Activated naive CD8-positive, alpha-beta T cell treated with anti-CD3 and anti-CD28 coated beads, Interleukin-2, amount 50 U/mL, for 16 hours (primary cell): ENCODE data around the gene PLEKHG5.
"Not testable (repeated sequence)": the region's sequence is repeated elsewhere in the genome, so short reads cannot be mapped to it uniquely, and the experiment has no call there.

ENCODE experiments used
- DNase-seq: peaks from one replicate; pipeline ENCODE4 v3.0.0-alpha.2; 2020; ENCODE audit warnings: low read depth, low spot score

The PLEKHG5 gene

DNA sequence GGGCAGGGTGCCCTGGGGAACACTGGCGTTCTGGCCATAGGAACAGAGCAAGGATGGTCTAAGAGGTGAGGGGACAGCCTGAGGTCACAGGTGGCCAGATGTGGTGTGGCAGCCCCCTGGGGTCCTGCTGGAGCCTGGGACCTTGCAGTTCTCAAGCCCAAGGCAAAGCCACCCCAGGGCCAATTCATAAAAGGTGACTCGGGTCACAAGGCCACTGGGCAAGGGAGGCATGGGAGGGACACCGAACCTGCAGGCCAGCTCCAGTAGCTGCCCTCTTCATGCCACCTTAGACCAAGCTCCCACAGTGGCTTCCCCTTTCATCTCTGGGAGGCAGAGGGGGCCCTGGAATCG is 44.8 kb downstream of the PLEKHG5 start:
- DNase-seq = no peak

DNA sequence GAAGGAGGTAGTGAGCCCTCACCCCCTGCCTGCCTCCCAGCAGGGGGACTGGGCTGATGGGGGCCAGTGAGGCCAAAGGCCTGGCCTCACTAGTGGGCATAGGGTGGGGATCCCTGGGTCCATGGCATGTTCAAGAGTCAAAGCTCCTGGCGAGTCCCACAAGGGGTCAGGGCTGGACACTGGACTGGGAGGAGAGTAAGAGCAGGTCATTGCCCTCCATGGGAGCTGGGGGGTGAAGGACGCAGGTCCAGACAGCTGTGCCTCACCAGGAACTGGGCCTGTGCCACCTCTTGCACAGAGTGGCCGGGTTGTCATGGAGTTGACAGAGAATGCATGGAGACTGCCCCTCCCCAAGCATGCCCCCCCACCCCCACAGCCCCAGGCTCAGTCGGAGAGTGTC is 45.5 kb downstream of the PLEKHG5 start:
- not testable (repeated sequence) for DNase-seq

DNA sequence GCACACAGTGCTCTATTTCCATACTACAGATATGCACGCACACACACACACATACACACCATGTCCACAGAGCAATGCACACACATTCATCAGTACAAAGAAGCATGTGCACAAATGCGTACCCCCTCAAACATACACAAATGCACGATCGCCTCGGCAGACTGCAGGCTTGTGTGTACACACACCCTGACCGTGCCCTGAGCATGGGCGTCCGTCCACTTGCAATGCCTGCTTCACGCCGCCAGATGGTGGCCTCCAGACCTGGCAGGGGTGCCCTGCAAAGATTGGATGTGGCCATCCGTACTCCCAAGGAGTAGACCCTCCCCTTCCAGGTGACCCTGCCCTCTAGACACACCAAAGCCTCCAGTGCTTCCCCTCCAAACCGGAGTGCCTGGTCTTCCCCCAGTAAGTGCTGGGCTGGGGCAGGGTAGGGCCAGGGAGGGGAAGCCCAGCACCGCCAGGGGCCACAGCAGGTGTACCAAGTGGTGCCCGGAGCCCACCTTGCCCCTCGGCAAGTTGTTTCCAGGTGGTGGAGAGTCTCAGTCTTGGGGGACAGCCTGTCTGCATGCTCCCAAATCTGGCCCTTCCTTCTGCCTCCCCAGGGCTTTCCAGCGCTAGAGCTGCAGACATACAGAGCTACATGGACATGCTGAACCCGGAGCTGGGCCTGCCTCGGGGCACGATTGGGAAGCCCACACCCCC is 46.3 kb downstream of the PLEKHG5 start:
- peak; percentile 24 for DNase-seq

DNA sequence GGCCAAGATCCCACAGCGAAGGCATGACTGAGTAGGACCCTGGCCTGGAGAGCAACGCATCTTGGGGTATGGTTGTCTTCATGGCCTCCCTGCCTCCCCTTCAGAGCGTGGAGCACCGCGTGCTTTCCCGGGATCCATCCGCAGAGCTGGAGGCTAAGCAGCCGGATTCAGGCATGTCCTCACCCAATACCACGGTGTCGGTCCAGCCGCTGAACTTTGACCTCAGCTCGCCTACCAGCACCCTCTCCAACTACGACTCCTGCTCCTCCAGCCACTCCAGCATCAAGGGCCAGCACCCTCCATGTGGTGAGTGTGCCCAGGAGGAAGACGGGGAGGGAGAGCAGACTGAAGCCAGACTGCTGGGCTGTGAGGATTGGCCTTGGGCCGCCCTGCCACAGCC is 47.1 kb downstream of the PLEKHG5 start:
- DNase-seq = no peak

DNA sequence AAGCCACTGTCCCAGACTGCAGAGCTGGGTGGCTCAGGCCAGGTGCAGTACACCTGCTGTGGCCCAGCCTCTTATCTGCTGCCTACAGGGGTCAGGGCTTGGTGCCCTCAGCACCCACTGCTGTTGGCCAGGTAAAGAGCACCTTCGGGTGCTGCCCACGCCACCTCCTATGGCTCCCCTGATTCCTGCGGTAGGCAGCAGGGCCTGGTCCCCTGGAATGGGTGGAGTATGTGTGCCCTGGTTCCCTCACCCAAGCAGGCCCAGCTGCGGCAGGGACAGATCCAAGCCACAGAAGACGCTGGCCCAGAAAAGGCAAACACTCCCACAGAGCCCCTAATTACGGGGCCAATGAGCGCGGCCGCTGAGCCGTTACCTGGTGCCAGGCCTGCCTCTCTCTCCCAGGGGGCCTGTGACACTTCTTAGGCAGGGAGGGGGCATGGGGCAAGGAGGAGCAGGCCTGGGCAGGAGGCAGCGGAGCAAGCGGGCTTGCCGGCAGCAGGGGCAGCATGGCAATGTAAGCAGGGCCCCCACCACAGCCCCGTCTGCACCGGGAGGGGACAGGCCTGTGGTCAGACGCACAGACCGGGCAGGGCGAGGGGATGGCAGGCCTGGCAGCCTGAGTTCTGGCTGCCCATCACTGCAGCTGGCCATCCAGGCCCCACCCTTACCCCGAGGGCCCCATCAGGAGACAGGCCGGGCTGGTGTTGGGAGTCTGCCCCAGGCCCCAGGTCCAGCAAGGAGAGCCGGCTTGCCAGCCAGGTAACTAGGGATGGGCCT is 47.9 kb downstream of the PLEKHG5 start:
- no peak for DNase-seq

DNA sequence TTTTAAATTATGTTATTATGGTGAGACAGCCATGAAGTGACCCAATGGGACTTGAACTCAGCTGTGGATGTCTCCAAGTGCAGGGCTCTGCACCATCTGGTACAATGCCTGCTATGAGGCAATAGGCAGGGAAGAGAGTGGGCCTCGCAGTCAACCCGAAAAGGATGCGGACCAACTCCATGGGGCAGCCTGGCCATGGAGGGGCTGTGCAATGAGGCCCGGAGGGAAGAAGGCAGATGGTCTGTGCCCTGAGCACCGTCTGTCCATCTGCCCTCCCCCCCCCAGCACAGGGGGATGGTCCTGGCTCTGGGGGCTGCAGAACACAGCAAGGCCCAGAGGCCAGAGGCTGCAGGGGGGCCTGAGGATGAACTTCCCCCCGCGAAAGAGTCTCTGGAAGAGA is 49.9 kb downstream of the PLEKHG5 start:
- no peak for DNase-seq

DNA sequence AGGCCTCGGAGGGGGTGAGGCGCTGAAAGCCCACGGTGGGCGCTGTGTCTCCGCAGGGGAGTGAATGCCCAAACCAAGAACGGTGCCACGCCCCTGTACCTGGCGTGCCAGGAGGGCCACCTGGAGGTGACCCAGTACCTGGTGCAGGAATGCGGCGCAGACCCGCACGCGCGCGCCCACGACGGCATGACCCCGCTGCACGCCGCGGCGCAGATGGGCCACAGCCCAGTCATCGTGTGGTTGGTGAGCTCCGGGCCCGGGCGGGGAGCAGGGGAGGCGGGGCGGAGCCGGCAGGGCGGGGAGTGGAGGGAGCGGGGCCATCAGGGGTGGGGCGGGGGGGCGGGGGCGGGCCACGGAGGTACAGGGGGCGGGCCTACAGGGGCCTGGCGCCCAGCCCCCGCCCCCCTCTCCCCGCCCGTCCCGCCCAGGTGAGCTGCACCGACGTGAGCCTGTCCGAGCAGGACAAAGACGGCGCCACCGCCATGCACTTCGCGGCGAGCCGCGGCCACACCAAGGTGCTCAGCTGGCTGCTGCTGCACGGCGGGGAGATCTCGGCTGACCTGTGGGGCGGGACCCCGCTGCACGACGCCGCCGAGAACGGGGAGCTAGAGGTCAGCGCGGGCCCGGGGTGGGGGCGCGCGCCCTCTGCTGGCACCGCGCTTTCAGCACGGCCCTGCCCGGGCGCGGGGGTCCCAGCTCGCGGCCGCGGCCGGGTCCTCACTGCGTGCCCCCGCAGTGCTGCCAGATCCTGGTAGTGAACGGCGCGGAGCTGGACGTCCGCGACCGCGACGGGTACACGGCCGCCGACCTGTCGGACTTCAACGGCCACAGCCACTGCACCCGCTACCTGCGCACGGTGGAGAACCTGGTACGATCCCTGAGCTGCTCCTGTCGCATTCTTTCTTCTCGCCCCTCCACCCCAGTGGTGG is 51.0 kb downstream of the PLEKHG5 start:
- peak; percentile 45 for DNase-seq

DNA sequence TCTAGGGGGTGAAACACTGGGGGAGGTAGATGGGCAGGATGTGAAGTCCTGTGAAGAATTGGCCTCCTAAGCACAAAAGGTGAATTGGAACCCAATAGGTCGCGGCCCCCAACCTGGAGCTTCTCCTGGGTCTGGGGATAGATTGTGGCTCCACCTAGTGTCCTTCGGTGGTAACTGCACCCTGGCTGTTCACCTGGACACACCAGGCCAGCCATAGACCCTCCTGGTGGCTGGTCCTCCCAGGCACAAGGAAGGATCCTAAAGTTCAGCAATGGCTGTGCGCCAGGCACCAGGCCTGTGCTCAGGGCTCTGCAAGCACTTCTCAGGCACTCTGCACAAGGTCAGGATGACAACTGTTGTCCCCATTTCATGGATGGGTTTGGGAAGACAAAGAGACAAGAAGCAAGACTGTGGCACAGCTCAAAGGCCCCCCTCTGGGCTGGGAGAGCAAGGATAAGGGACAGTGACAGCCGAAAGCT is 53.4 kb downstream of the PLEKHG5 start:
- DNase-seq = peak; percentile 40

DNA sequence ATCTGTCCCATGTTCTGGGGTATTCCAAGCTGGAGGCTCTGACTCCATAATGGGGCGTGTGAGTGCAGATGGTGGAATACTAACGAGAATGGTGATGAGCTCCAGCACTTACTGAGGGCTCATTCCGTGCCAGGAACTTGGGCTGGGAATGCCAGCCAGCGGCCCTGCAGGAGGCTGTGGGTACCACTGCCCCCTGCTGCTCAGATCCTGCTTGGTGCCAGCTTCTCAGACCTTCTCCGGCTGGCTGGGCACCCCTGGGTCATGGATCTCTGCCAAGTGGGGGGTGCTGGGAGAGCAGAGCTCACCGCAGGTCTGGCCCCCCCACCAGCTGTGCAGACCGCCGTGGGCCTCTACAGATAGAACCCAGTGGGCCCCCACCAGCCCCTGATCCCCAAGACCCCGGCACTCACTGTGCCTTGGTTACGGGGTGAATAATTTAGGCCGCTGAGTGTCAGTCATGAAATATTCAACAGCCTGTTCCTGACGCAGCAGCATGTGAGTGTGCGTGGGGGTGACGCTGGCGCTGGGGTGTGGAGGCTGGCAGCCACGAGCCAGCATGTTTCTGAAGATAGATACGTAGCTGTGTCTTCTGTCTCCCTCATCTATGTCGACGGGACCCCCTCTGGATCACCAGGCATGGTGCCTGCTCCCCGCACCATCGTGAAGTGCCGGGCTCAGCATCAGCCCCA is 54.3 kb downstream of the PLEKHG5 start:
- DNase-seq = not testable (repeated sequence)

DNA sequence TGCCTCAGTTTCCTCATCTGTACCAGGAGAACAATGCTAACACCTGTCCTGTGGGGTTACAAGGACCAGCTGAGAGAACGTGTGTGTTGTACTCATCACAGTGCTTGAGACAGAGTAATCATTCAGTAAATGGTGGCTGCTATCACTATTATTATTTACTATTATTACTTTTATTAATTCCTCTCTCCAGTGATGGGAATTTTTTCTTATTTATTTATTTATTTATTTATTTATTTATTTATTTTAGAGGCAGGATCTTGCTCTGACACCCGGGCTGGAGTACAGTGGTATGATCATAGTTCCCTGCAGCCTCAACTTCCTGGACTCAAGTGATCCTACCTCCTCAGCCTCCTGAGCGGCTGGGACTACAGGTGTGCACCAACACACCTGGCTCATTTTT is 55.2 kb downstream of the PLEKHG5 start:
- not testable (repeated sequence) for DNase-seq

DNA sequence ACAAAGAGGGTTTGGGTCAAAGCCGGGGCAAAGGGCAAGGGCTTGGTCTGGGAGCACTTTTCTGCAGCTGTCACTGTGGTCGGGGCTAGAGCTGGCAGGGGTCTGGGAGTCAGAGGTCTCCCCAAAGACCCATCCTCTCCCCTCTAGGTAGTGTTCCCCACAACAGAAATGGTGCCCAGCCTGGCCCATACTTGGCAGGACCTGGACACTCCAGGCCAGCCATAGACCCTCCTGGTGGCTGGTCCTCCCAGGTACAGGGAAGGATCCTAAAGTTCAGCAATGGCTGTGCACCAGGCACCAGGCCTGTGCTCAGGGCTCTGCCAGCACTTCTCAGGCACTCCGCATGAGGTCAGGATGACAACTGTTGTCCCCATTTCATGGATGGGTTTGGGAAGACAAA is 55.9 kb downstream of the PLEKHG5 start:
- DNase-seq = no peak

DNA sequence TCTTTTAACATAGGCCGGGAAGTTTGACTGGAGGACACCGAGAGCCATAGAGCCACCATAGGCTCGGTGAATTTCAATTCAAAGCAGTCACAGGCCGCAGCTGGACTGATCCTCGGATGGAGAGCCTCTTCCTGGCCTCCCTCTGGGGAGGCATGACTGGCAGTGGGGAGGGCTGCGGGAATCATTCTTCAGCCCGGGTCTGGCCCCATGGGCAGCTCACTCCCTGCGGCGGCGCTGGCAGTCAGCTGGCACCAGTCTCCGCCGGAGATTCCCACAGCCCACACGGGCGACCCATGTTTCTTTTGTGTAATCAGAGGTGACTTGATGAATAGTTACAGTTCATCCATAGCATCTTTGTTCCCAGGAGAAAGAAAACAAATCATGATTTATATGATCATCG is 56.3 kb downstream of the PLEKHG5 start:
- no peak for DNase-seq

DNA sequence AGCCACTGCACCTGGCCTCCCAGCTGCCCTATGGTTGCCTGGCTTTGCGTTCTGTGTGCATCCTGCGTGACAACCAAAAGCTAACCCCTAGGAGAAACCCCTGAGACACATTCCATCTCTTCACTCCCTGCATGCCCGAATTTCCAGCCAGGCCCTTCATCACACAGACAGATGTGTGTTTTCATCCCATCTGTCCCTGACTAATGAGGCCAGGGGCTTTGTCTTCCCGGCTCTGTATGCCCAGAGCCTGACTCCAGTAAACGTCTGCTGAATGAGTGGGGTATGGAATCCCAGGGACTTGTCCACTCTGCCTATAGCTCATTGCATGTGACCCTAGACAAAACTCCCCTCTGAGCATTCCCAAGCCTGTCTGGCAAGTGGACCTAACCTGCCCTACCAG is 57.3 kb downstream of the PLEKHG5 start:
- no peak for DNase-seq

DNA sequence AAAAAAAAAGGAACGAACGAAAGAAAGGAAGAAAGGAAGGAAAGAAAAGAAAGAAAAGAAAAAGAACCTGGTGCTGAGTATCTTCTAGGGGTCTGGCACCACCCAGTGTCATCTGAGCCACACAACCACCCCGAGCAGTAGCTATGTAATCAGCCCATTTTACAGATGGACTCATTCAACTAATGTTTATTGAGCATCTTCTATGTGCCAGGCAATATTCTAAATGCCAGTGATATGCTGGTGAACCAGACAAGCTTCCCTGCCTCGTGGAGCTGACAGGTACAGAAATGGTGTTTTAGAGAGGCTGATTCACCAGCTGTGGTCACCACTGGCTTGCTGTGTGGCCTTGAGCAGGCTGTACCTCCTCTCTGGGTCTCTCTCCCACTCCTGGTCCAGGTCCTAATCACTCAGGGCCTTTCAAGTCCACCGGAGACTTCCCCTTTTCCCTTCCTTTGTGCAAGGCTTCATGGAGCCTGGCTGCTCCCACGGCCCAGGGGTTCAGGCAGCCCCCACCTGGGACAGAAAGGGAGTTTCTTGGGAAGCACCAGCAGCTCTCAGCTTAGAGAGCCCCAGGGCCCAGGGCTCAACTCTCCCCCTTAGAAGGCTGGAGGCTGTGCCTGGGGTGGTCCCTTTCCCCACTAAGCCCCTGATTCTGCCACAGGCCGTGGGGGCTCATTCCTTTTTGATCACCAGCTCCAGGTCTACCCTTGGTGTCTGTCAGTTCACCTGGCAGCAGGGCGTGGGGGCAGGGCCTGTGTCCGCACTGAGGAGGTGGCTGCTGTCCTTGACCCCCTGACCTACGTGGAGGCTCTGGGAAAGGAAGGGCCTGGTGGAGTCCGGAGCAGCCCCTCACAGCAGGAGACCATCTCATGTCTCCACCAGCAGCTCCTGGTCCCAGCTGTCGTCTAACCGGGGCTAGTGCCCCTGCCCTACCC is 59.6 kb downstream of the PLEKHG5 start:
- not testable (repeated sequence) for DNase-seq

DNA sequence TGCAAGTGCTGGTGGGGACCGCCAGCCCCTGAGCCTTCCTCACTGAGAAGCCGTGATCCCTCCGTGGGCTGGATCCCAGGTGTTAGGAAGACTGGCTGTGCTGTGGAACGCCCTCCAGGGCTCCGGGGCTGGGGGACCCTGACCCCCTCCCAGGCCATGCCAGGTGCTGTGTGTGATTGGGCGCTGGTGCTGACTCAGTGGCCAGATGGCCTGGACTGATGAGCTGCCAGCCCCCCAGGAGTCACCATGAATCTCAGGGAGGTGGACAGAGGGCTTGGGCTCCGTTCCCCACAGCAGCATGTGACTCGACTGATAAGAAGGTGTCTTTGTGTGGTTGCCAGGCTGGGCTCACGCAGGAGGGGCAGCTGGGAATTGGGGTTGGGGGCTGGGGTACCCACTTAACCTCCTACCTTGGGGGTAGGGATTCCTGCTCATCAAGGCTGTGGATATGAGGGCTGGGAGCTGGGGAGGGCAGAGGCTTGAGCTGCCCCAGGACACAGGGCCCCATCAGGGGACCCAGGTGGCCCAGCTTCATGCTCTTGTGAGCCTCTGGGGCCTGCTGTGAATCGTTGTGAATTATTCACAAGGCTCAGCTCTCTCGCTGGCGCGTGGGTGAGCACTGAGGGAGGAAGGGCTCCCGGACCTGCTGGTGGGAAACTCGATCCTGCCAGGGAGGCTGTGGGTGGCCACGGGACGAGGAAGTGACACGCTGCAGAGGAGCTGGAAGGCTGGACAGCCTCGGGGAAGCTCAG is 61.6 kb downstream of the PLEKHG5 start:
- not testable (repeated sequence) for DNase-seq

DNA sequence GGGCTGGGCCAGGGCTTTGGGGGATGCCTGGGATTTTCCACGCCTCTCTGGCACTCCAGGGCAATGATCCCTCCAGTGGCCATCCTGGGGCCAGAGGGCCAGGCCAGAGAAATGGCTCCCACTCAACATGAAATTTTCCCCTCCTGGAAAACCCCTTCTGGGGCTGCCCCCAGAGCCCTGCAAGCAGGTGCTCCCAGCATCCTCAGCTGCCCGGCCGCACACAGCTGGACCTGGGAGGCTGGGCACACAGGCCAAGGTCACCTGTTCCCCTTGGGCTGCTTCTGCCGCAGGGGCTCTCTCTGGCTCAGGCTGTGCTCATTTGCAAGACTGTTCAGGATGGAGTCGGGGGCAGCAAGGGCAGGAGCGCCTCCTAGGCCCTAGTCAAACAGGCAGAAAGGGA is 63.0 kb downstream of the PLEKHG5 start:
- not testable (repeated sequence) for DNase-seq

DNA sequence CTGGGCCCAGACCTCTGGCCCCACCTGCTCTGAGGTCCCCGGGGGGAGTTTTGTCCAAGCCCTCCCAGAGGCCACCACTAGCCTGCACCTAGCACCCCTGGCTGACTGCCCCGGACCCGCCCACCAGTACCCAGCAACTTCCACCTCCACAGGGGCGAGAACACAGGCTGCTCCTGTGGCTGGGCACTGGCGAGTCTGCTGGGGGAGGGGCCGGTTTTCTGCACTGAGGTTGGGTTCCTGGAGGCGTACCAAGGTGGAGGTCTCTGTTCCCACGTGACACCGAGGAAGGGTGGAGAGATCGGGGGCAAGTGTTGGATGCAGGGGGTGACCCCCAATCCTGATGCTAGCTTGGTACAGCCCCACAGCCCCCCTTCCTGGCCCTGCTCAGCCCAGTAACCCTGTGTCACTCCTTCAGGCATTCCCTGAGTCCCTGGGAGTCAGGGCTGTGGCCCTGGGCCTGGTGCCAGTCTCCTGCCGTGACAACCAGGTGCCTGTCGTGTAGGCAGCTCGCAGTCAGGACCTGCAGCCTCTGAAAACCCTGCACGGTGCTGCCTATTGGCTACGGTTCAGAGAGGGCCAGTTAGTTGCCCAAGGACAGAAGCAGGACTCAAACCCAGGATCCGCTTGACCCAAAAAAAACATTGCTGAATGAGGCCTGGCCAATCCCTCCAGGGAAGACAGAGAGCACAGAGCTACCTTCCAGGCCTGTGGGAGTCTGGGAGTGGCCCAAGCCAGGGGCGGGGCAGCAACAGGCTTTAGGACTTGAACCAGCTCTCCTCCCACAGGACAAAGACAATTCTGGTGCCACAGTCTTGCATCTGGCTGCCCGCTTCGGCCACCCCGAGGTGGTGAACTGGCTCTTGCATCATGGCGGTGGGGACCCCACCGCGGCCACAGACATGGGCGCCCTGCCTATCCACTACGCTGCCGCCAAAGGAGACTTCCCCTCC is 63.8 kb downstream of the PLEKHG5 start:
- no peak for DNase-seq

DNA sequence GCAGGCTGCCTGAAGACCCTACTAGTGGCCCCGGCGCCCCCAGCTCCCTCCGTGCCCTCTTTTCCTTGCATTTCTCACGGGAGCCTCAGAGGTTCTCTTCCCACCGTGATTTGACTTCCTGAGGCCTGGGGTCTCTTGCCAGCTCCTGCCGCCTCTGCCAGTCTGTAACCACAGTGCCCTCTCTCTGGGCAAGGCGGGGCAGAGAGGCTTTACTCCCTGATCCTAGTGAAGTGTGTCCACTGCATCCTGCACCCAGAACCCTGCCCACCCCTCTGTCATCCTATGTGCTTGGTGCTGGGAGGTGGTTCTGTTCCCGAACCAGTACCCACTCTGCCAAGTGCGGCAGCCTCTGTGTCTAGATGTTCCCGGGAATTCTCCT is 64.5 kb downstream of the PLEKHG5 start:
- no peak for DNase-seq
